GM18867 (cell line): ENCODE results near the gene SPTBN2.

Experiments used
- ATAC-seq: cut with Tn5 transposase; IDR thresholded peaks from one replicate; pipeline ENCODE4 v1.9.1; 2021; ENCODE audit warnings: mild to moderate bottlenecking, moderate library complexity; ENCODE audit not compliant: unreplicated experiment

Gene SPTBN2

DNA sequence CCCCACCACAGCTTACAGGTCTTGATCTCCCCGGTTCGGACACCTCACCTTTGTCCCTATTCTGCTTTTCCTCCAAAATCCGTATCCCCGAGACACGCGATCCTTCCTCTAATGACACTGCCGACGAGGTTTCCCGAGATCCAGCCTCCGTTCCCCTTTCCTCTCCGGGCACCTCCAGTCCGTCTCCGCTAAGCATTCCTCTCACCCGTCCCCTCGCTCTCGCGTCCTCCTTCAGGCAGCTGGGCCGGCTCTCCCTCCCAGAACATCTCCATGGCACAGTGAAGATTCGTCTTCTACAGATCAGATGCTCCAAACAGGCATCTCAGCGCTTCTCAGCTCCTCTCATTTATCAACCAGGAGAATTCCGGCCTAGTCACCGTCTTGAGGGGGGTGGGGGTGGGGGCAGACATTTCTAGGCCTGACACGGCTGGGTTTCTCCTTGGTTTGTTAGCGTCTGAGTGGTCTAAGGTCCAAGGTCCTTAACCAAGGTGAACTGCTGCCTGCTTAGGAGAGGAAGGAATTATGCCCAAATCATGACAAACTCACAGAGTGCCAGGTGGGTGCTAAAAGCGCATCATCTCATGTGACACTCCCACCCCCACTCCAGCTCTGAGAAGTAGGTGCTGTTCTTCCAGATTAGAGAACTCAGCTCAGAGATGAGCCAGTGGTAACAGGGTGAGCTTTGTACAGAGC, at the start of gene SPTBN2:
SPTBN2 (minus strand) TSS at position 524 of the 693 bp plus-strand sequence. CDS start 7,976 bp downstream, outside the sequence.
- ATAC-seq, result no peak

GRCh38 chr11:66768818-66769217, 39.8 kb upstream of the SPTBN2 start:
- ATAC-seq, result no peak

GRCh38 chr11:66768088-66768521, 39.1 kb upstream of the SPTBN2 start:
- ATAC-seq, result no peak

- no peak for ATAC-seq
Observed at GRCh38 chr11:66767666-66768065, 38.6 kb upstream of the SPTBN2 start.

- ATAC-seq, result no peak
Observed at GRCh38 chr11:66766681-66767080, 37.7 kb upstream of the SPTBN2 start.

DNA sequence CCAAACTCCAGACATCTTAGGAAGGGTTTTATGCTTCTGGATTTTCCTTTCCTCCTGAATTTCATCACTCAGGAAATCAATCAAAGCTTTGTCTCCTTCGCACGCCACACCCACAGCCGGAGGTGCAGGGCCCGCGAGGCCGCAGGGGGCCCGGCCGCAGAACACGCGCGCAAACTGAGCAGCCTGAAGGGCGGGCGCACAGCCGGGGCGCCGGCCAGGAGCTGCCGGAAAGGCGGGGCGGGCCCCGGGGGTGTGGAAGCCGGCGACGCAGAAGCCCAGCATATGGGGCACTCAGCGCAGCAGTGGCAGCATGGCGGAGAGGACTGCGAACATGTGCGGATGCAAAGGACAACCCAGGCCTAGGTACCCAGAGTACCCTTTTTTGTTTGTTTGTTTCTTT, 33.1 kb upstream of the SPTBN2 start:
- no peak for ATAC-seq

- no peak for ATAC-seq
Observed at GRCh38 chr11:66752148-66752547, 23.1 kb upstream of the SPTBN2 start.

- ATAC-seq, result no peak
Observed at GRCh38 chr11:66749091-66749490, 20.1 kb upstream of the SPTBN2 start.

DNA sequence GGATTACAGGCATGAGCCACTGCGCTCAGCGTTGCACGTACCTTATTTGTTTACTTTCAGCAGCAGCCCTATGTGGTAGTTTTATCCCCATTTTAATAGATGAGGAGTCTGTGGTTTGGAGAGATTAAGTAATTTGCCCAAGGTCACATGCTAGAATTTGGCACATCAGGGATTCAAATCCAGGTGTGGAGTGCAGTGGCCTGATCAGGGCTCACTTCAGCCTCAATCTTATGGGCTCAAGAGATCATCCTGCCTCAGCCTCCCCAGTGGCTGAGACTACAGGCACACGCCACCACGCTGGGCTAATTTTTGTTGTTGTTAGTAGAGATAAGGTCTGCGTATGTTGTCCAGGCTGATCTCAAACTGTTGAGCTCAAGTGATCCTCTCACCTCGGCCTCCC, 18.5 kb upstream of the SPTBN2 start:
- ATAC-seq, result no peak

- peak; percentile 46 for ATAC-seq
Observed at GRCh38 chr11:66745356-66746235, 16.6 kb upstream of the SPTBN2 start.

DNA sequence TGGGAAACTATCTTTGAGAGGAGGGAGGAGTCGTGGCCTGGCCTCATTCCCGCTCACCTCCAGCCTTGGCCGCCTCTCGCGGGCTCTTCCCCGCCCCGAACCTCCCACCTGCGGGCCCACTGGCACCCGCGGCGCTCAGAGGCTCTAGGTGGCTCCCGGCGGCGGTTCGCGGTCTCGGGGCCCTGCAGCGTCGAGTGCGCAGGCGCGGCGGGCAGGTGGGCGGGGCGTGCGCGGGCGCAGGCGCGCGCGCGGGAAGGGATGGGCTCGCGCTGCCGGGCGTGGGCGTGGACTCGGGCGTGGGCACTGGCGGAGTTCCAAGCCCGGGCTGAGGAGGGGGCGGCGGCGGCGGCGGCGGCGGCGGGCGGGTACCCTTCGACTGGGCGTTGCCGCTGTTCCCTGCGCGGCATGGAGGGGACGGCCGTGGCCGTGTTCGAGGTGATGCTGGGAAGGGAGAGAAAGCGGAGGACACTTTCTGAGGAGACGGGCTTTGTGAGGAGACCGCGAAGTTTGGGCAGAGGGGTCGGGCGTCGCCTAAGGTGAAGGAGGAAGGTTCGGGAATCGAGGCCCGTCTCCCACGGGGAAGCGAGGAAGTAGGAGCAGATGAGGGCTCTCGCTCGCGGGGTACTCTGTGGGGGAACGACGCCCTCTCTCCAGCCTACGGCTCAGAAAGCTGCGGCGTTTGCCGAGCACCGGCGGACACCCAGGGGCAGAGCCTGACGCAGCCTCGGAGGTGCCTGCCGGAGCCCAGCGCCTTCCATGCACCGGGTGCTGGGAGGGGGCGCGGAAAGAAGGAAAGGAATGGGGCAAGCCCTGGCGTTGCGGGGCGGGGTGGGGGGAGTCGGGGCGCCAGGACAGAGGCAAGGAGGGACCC, 15.7 kb upstream of the SPTBN2 start:
- ATAC-seq, result peak; percentile 75

- ATAC-seq, result no peak
Observed at GRCh38 chr11:66743271-66743968, 14.4 kb upstream of the SPTBN2 start.

- no peak for ATAC-seq
Observed at GRCh38 chr11:66741153-66741552, 12.1 kb upstream of the SPTBN2 start.

DNA sequence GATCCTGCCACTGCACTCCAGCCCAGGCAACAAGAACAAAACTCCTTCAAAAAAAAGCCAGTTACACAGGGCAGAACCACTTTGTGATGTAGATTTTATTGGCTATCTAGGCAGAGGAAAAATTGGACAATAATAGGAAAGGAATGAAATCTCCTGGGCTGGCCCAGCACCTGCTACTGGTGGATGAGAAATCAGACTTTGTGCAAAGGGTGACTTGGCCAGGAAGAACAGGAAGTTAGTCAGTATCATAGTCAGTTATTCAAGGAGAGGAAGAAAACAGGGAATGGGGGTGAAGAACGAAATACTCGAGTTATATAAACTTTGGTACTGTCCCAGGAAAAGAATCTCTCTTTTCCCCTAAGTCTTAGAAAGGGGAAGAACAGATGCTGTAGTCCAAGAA, 11.0 kb upstream of the SPTBN2 start:
- ATAC-seq, result no peak

GRCh38 chr11:66734215-66734614, 5.2 kb upstream of the SPTBN2 start:
- no peak for ATAC-seq

GRCh38 chr11:66729447-66729846, 431 bp upstream of the SPTBN2 start:
- ATAC-seq, result no peak

- no peak for ATAC-seq
Observed at GRCh38 chr11:66728038-66728692, 851 bp downstream of the SPTBN2 start.

DNA sequence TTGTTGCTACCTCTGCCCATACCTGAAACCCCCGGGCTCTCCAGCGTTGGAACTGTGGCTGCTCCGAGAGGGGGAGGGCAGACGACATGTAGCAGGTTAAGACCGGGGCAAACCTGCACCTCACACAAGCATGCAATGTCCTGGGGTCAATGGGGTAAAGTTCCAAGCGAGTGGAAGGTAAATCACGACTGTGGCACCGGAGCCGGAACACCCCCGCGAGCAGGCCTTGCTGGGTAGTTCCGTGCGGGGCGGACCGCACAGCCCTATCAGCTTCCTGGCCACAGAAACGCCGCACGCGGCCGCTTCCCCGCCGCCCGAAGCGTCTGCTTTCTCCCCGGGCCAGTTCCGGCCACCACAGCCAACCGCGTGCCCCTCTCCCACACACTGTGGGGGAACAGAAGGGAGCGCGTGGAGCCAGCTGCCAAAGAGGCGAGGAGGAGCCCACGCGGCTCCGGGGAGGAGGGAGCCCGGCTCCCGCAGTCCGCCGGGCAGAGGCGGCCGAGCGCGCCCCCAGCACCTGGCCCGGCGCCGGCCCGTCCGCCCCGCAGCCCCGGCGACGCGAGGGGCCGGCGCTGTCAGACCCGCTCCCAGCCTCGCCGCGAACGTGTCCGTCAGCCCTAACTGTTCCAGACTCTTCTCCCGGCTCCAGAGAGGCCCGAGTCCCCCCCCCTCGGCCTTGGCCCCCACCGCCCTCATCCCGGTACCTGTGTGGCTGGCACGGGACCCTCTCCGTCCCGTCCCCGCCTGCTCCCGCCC, 1.6 kb downstream of the SPTBN2 start:
- no peak for ATAC-seq

- no peak for ATAC-seq
Observed at GRCh38 chr11:66725647-66726046, 3.4 kb downstream of the SPTBN2 start.
